DOHH2 (cell line): Measurements from ENCODE around the gene ARL9.

Experiments used
- H3F3A ChIP-seq: fragments of 200-600 bp; sonication (generic), shearing (Covaris generic); 2 replicates; pipeline ENCODE4 v1.6.0; 2016; ENCODE audit warnings: antibody characterized with exemption, mild to moderate bottlenecking; ENCODE audit not compliant: control insufficient read depth, insufficient read depth
- H3K27ac ChIP-seq: fragments of 200-600 bp; sonication (generic); 2 replicates; pipeline ENCODE4 v1.5.1; 2014; ENCODE audit warnings: low read depth, mild to moderate bottlenecking, low read length, moderate library complexity
- H3K27me3 ChIP-seq: fragments of 200-600 bp; sonication (generic); 2 replicates; pipeline ENCODE4 v1.6.1; 2014; ENCODE audit warnings: mild to moderate bottlenecking, low read length, mixed read lengths; ENCODE audit not compliant: control insufficient read depth
- H3K36me3 ChIP-seq: fragments of 200-600 bp; sonication (generic); 2 replicates; pipeline ENCODE4 v1.6.1; 2014; ENCODE audit warnings: mild to moderate bottlenecking, low read length, moderate library complexity, mixed read lengths; ENCODE audit not compliant: control insufficient read depth
- H3K4me1 ChIP-seq: fragments of 200-600 bp; sonication (generic); 2 replicates; pipeline ENCODE4 v1.6.1; 2014; ENCODE audit warnings: mild to moderate bottlenecking, low read length, mixed read lengths; ENCODE audit not compliant: control insufficient read depth
- H3K4me2 ChIP-seq: fragments of 200-600 bp; sonication (generic); 2 replicates; pipeline ENCODE4 v1.6.0; 2014; ENCODE audit warnings: mild to moderate bottlenecking, low read length, moderate library complexity
- H3K4me3 ChIP-seq: fragments of 200-600 bp; sonication (generic); 2 replicates; pipeline ENCODE4 v1.5.1; 2014; ENCODE audit warnings: mild to moderate bottlenecking, low read length, mixed read lengths
- H3K79me2 ChIP-seq: fragments of 200-600 bp; sonication (generic); 2 replicates; pipeline ENCODE4 v1.6.1; 2014; ENCODE audit warnings: mild to moderate bottlenecking, low read length, mixed read lengths; ENCODE audit not compliant: control insufficient read depth
- H3K9me2 ChIP-seq: fragments of 200-600 bp; sonication (generic); replicated peaks from 2 replicates; pipeline ENCODE4 v1.6.1; 2014; ENCODE audit warnings: mild to moderate bottlenecking, low read length, mixed read lengths; ENCODE audit not compliant: control insufficient read depth
- H3K9me3 ChIP-seq: fragments of 200-600 bp; sonication (generic); 2 replicates; pipeline ENCODE4 v1.6.1; 2014; ENCODE audit warnings: antibody characterized with exemption, low read length, mixed read lengths; ENCODE audit not compliant: control insufficient read depth, insufficient read depth
- H4K20me1 ChIP-seq: fragments of 200-600 bp; sonication (generic); 2 replicates; pipeline ENCODE4 v1.6.0; 2014; ENCODE audit warnings: low read depth, mild to moderate bottlenecking, antibody characterized with exemption, low read length, moderate library complexity; ENCODE audit not compliant: control insufficient read depth, insufficient read depth
- CTCF ChIP-seq: fragments of 200-600 bp; sonication (generic); IDR thresholded peaks from one replicate; pipeline ENCODE4 v1.5.1; 2014; ENCODE audit warnings: antibody characterized with exemption, mild to moderate bottlenecking, low read depth, low read length; ENCODE audit not compliant: poor library complexity, severe bottlenecking
- EZH2phosphoT487 ChIP-seq: fragments of 200-600 bp; sonication (generic); IDR thresholded peaks from 2 replicates; pipeline ENCODE4 v1.6.1; 2017; ENCODE audit warnings: borderline replicate concordance, mild to moderate bottlenecking, antibody characterized with exemption, low read length, moderate library complexity, mixed read lengths

The ARL9 gene

GRCh38 chr4:56552273-56552672, 46.7 kb downstream of the ARL9 start:
- H3K4me3 ChIP-seq: no peak overlapping the region
- TF ChIP-seq EZH2phosphoT487: no peak
- TF ChIP-seq CTCF: no peak
- no peaks in the 10 kb centered on the region for H3K79me2 ChIP-seq
- no peaks in the 10 kb centered on the region for H3F3A ChIP-seq
- no peaks in the 10 kb centered on the region for H3K9me3 ChIP-seq
- no peaks in the 10 kb centered on the region for H3K9me2 ChIP-seq
- H3K27ac ChIP-seq: no peak overlapping the region
- no peak overlapping the region for H3K4me2 ChIP-seq
- peaks cover 10% of the 10 kb centered on the region for H3K27me3 ChIP-seq
- no peaks in the 10 kb centered on the region for H3K4me1 ChIP-seq
- no peaks in the 10 kb centered on the region for H3K36me3 ChIP-seq
- H4K20me1 ChIP-seq: no peaks in the 10 kb centered on the region

- Histone ChIP-seq H3K4me3 (no peak overlapping the region), H3K9me3 (no peaks in the 10 kb centered on the region), H3K79me2 (no peaks in the 10 kb centered on the region), H4K20me1 (no peaks in the 10 kb centered on the region), H3K36me3 (no peaks in the 10 kb centered on the region), H3K27me3 (no peaks in the 10 kb centered on the region), H3K4me2 (no peak overlapping the region), H3K4me1 (no peaks in the 10 kb centered on the region), H3K27ac (no peak overlapping the region), H3K9me2 (no peaks in the 10 kb centered on the region), H3F3A (no peaks in the 10 kb centered on the region)
- TF ChIP-seq EZH2phosphoT487 (no peak), CTCF (no peak)
These were observed 64.5 kb downstream of the ARL9 start for GRCh38 chr4:56570041-56570440.
